SHP77 treated with DMSO at 0.1 percent for 48 hours (cell line): ENCODE results near the gene TCF12.

Experiments used
- DNase-seq: peaks from one replicate; lab custom pipeline; 2025; lab: John Stamatoyannopoulos, UW

Gene TCF12

GRCh38 chr15:57048930-57049549 is 130.6 kb downstream of the TCF12 start:
- no peak for DNase-seq

GRCh38 chr15:57053470-57053869 is 135.0 kb downstream of the TCF12 start:
- no peak for DNase-seq

- DNase-seq: no peak
Measured at GRCh38 chr15:57054204-57054750, 135.8 kb downstream of the TCF12 start.

GRCh38 chr15:57056357-57056756 is 137.9 kb downstream of the TCF12 start:
- DNase-seq: no peak

- DNase-seq: no peak
Measured at GRCh38 chr15:57057134-57057930, 138.9 kb downstream of the TCF12 start.

- no peak for DNase-seq
Measured at GRCh38 chr15:57059026-57059660, 140.7 kb downstream of the TCF12 start.

GRCh38 chr15:57060799-57061198 is 142.4 kb downstream of the TCF12 start:
- no peak for DNase-seq

- no peak for DNase-seq
Measured at GRCh38 chr15:57061281-57061680, 142.8 kb downstream of the TCF12 start.

- DNase-seq: no peak
Measured at GRCh38 chr15:57061696-57062095, 143.3 kb downstream of the TCF12 start.

GRCh38 chr15:57064033-57064432 is 145.6 kb downstream of the TCF12 start:
- no peak for DNase-seq

GRCh38 chr15:57069423-57069822 is 151.0 kb downstream of the TCF12 start:
- DNase-seq: no peak

- DNase-seq: no peak
Measured at GRCh38 chr15:57070674-57071073, 152.2 kb downstream of the TCF12 start.

GRCh38 chr15:57079446-57079845 is 161.0 kb downstream of the TCF12 start:
- no peak for DNase-seq

GRCh38 chr15:57079931-57080620 is 161.6 kb downstream of the TCF12 start:
- DNase-seq: no peak

- no peak for DNase-seq
Measured at GRCh38 chr15:57082054-57082728, 163.7 kb downstream of the TCF12 start.

GRCh38 chr15:57084192-57084591 is 165.7 kb downstream of the TCF12 start:
- DNase-seq: no peak

GRCh38 chr15:57085267-57085666 is 166.8 kb downstream of the TCF12 start:
- DNase-seq: no peak

- DNase-seq: no peak
Measured at GRCh38 chr15:57086857-57087427, 168.5 kb downstream of the TCF12 start.

- DNase-seq: no peak
Measured at GRCh38 chr15:57089815-57090495, 171.5 kb downstream of the TCF12 start.

- DNase-seq: no peak
Measured at GRCh38 chr15:57090496-57090859, 172.0 kb downstream of the TCF12 start.

GRCh38 chr15:57091636-57092035 is 173.2 kb downstream of the TCF12 start:
- no peak for DNase-seq
